Lower lobe of right lung (tissue), 2 donors: Measurements from ENCODE around the gene ENGASE. TPM values are rescaled to one million over a fixed set of nuclear protein-coding genes. Genes with fewer than 3 reads are reported as not detected.
"Not testable (repeated sequence)": the region's sequence is repeated elsewhere in the genome, so short reads cannot be mapped to it uniquely, and the experiment has no call there.

Experiments
- ATAC-seq, 2 donors: fragments of 200-7000 bp; cut with Tn5 transposase; one replicate each; pipeline ENCODE4 v1.9.1; 2020 to 2022; ENCODE audit warnings: mild to moderate bottlenecking in 2 of 2, moderate library complexity in 2 of 2
- DNase-seq: peaks from one replicate; pipeline ENCODE4 v3.0.0-alpha.2; 2020
- H3K27ac ChIP-seq: fragments of 200-600 bp; one replicate; pipeline ENCODE4 v1.8.0; 2022
- H3K27me3 ChIP-seq: fragments of 200-600 bp; one replicate; pipeline ENCODE4 v1.8.0; 2022; ENCODE audit warnings: low read depth
- H3K36me3 ChIP-seq: fragments of 200-600 bp; one replicate; pipeline ENCODE4 v1.8.0; 2022; ENCODE audit warnings: mild to moderate bottlenecking
- H3K4me1 ChIP-seq: fragments of 200-600 bp; one replicate; pipeline ENCODE4 v1.8.0; 2022
- H3K4me3 ChIP-seq: fragments of 200-600 bp; one replicate; pipeline ENCODE4 v1.8.0; 2022; ENCODE audit warnings: mild to moderate bottlenecking
- H3K9me3 ChIP-seq: fragments of 200-600 bp; one replicate; pipeline ENCODE4 v1.8.0; 2022
- intact Hi-C: fragments of 100-400 bp; cut with DNase I; formaldehyde crosslinking; loops from one replicate; pipeline ENCODE4 v1.11.0; 2022
- total RNA-seq: library from RNA; stranded (reverse); fragmentation: NEBNext Ultra II Directional; extraction: Animal tissue kit (Norgen Biotek cat#: 25700); gene quantifications from one replicate; pipeline ENCODE4 v1.2.1, GENCODE V29; 2021
- TF ChIP-seq, protein P1 (sequence below): fragments of 200-600 bp; IDR thresholded peaks from one replicate; pipeline ENCODE4 v1.8.0; 2022; ENCODE audit warnings: antibody characterized with exemption, mild to moderate bottlenecking
- donor health status: DM: no; HTN: yes; CAD: no; lungs with severe emphysema.

Gene ENGASE
- total RNA-seq, 1 donor from 2014 or later, result 56.4 TPM

DNA sequence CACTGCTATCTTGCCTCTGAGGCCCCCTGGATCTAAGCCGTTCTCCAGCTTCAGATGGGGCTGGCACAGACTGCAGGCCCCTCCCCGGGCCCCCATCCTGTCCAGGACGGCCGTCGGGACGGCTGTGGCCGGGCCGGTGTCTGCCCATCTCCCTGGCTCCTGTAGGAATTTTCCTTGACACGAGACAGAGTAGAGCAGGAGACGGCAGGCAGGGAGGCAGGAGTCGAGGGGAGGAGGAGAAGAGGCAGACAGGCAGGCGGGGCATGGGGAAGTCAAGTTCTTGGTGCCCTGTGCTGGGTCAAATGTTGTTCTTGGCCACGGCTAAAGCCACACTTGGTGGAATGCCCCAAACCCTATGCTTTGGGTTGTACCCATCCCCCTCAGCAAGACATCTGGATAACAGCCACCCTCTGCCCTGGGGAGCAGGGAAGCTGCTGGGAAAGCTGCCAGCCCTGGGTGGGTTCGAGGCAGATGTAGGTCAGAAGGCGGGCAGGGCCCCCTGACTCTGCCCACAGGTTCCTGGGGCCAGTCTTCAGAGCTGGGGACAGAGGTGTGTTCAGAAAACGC is 46.6 kb upstream of the ENGASE start:
- DNase-seq, result no peak
- no peak overlapping the region for H3K4me3 ChIP-seq
- peak in 1 of 2 donors; percentile 3 for ATAC-seq

DNA sequence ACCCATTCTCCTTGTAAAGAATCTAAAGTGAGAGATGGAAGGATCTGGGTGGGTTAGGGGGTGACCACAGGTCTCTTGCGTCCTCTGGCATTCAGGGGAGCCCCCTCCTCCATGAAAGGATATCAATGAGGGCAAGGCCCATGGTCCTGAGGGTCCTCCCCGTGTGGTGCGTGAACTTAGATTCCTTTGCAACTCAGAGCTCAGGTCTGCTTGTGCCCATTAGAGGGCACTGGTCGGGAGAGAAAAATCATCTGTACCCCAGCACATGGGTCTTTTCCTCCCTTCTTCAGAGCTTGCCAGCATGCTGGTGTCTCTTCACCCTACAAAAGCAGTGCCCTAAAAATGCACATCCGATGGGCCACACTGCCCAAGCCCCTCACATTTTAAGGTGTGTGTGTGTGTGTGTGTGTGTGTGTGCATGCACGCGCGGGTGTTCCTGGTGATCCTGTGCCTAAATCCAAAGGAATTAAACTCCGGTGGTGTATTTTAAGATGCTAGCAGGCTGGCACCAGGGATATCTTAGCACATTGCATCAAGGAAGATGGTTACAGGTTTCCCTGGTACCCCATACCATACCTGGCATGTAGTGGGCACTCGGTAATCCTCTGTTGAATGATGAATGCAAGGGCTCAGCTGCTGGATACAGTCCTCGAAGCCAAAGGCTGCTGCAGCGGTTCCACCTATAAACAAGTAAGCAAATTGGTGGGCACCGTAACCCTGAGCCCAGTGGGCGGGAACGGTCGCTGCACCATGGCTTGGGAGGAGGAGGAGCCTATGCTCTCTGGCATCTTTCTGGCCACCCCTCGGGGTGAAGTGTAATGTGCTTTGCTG is 45.9 kb upstream of the ENGASE start:
- H3K27ac ChIP-seq, result no peak overlapping the region
- H3K27me3 ChIP-seq, result peaks cover 8% of the 10 kb centered on the region
- peaks cover 54% of the 10 kb centered on the region for H3K4me1 ChIP-seq
- H3K36me3 ChIP-seq, result no peaks in the 10 kb centered on the region
- ATAC-seq (no peak), DNase-seq (no peak)
- no peaks in the 10 kb centered on the region for H3K9me3 ChIP-seq
- TF ChIP-seq, protein P1, sequence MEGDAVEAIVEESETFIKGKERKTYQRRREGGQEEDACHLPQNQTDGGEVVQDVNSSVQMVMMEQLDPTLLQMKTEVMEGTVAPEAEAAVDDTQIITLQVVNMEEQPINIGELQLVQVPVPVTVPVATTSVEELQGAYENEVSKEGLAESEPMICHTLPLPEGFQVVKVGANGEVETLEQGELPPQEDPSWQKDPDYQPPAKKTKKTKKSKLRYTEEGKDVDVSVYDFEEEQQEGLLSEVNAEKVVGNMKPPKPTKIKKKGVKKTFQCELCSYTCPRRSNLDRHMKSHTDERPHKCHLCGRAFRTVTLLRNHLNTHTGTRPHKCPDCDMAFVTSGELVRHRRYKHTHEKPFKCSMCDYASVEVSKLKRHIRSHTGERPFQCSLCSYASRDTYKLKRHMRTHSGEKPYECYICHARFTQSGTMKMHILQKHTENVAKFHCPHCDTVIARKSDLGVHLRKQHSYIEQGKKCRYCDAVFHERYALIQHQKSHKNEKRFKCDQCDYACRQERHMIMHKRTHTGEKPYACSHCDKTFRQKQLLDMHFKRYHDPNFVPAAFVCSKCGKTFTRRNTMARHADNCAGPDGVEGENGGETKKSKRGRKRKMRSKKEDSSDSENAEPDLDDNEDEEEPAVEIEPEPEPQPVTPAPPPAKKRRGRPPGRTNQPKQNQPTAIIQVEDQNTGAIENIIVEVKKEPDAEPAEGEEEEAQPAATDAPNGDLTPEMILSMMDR, result no peak
- H3K4me3 ChIP-seq, result no peak overlapping the region
- intact Hi-C loops, result no loop called here

More for the DNA sequence above, 46.6 kb upstream of the ENGASE start:
- Histone ChIP-seq H3K27me3 (peaks cover 9% of the 10 kb centered on the region), H3K9me3 (no peaks in the 10 kb centered on the region), H3K36me3 (no peaks in the 10 kb centered on the region), H3K27ac (peak overlapping the region; percentile 67), H3K4me1 (peaks cover 56% of the 10 kb centered on the region)
- TF ChIP-seq, protein P1, result no peak
- intact Hi-C loops, result no loop called here

DNA sequence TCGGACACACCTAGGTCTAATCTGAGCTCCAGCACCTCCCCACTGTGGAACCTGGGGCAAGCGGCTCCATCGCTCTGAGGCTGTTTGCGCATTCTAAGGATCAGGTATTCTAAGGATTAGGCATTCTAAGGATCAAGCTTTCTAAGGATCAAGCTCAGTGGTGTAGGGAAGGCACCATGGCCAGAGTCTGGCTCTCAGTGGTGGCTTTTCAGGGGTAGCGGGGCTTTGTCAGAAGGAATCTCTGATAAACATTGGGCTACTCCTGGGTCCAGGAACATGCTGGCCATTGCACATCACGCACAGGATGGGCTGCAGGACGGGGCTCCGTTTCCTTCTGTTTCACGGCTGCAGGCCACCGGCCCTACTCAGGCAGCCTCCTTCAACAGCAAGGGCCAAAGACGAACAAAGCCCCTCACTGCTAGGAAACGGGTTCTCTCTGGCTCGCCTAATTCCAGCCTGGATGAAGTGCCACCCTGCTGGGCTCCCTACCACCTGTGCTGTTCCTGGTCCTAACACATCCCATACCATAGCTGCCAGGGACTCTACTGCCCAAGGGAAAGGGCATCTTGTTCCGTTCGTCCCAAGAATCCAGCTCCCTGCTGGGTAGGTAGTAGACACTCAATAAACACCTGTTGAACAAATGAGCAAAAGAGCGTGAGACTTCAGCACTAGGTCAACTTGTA is 45.2 kb upstream of the ENGASE start:
- TF ChIP-seq, protein P1, result no peak
- Histone ChIP-seq H3K4me3 (no peak overlapping the region), H3K27ac (no peak overlapping the region), H3K27me3 (peaks cover under 1% of the 10 kb centered on the region), H3K4me1 (peaks cover 54% of the 10 kb centered on the region), H3K36me3 (no peaks in the 10 kb centered on the region), H3K9me3 (no peaks in the 10 kb centered on the region)
- ATAC-seq (no peak), DNase-seq (no peak)
- intact Hi-C loops, result no loop called here

DNA sequence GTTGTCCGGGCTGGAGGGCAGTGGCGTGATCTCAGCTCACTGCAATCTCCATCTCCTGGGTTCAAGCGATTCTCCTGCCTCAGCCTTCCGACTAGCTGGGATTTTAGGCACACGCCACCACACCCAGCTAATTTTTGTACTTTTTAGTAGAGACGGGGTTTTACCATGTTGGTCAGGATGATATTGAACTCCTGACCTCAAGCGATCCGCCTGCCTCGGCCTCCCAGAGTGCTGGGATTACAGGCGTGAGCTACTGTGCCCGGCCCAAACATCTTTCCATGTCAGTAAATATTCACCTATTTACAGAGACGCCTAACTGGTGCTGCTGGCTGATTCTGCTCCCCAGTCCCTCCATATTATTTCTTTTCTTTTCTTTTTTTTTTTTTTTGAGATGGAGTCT is 44.0 kb upstream of the ENGASE start:
- H3K4me3 ChIP-seq, H3K36me3 ChIP-seq, intact Hi-C loops, H3K27me3 ChIP-seq, DNase-seq, H3K27ac ChIP-seq, H3K9me3 ChIP-seq, ATAC-seq: not testable (repeated sequence)
- H3K4me1 ChIP-seq, result peaks cover 43% of the 10 kb centered on the region

DNA sequence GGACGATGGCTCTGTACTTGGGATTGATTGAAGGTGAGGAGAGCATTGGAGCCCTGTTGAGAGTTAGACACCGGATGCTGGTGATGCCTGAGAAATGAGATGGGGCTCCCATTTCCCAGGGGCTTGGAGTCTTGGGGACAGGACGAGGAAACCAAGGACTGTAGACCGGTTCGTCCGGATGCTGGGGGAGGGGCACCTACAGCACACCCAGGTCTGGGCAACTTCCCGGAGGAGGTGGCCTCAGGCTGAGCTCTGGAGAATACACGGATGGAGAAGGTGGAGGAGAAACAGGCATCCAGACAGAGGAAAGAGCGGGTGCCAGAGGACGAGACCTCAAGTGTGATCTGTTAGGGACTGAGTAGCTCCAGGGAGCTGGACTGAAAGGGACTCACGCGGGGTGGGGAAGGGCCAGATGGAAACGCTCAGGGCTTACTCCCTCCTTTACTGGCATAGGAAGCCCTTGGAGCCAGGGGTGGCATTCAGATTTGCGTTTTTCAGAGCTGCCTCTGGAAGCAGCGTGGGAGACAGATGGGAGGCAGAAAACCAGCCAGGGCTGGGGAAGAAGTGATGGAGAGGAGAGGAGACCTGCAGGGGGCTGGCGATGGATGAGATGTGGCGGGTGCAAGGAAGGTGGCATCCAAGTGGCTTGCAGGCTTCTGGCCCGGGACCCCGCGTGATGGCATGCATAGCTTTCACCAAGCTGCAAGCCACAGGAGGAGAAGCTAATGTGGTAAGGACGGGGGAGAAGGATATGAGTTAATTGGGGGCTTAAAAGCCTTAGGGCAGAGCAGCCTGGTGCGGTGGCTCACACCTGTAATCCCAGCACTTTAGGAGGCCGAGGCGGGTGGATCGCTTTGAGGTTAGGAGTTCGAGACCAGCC is 42.4 kb upstream of the ENGASE start:
- ATAC-seq, result no peak
- TF ChIP-seq, protein P1, result no peak

More for the DNA sequence above, 42.4 kb upstream of the ENGASE start:
- Histone ChIP-seq H3K36me3 (no peaks in the 10 kb centered on the region), H3K9me3 (no peaks in the 10 kb centered on the region), H3K27ac (no peak overlapping the region), H3K4me1 (peaks cover 43% of the 10 kb centered on the region), H3K27me3 (no peaks in the 10 kb centered on the region), H3K4me3 (no peak overlapping the region)
- DNase-seq, result no peak
- intact Hi-C loops, result no loop called here
